Activated naive CD8-positive, alpha-beta T cell treated with anti-CD3 and anti-CD28 coated beads, Interleukin-2, amount 10 ng/mL, durations not matched to agents 7 days and 5 days (primary cell): ENCODE measurements around the gene RBP7. TPM values are rescaled to one million over a fixed set of nuclear protein-coding genes. Genes with fewer than 3 reads are reported as not detected.
"Not testable (repeated sequence)": the region's sequence is repeated elsewhere in the genome, so short reads cannot be mapped to it uniquely, and the experiment has no call there.

ENCODE experiments used
- ATAC-seq: fragments of 150-1000 bp; cut with Tn5 transposase; one replicate; pipeline ENCODE4 v1.10.0; 2021; ENCODE audit warnings: low read depth, moderate library complexity
- POLR2A ChIA-PET: fragments of 350-600 bp; sonication (Branson Sonifier 250); formaldehyde crosslinking; loops from one replicate; lab custom pipeline; 2021; ENCODE audit warnings: antibody characterized with exemption; lab: Charles Lee
- DNase-seq: peaks from one replicate; pipeline ENCODE4 v3.0.0; 2021
- H3K27ac Mint-ChIP-seq: one replicate; pipeline ENCODE4 v1.8.0; 2022; ENCODE audit warnings: mild to moderate bottlenecking, mixed read lengths
- H3K27me3 Mint-ChIP-seq: one replicate; pipeline ENCODE4 v1.8.0; 2022; ENCODE audit warnings: mild to moderate bottlenecking, moderate library complexity, mixed read lengths
- H3K36me3 Mint-ChIP-seq: one replicate; pipeline ENCODE4 v1.8.0; 2021; ENCODE audit warnings: mild to moderate bottlenecking, mixed read lengths
- H3K4me1 Mint-ChIP-seq: one replicate; pipeline ENCODE4 v1.8.0; 2021; ENCODE audit warnings: mixed read lengths
- H3K4me3 Mint-ChIP-seq: one replicate; pipeline ENCODE4 v1.8.0; 2022; ENCODE audit warnings: mild to moderate bottlenecking, moderate library complexity, mixed read lengths
- H3K9me3 Mint-ChIP-seq: one replicate; pipeline ENCODE4 v1.8.0; 2021; ENCODE audit warnings: mixed read lengths
- total RNA-seq, 2 experiments: library from RNA; stranded (reverse); gene quantifications; one replicate each; pipeline ENCODE4 v1.2.3, GENCODE V29; 2021

The RBP7 gene
- under 1 TPM in 1 of 2 experiments, not detected in 1; 0.53 TPM for total RNA-seq

GRCh38 chr1:9996624-9997582 is at the start of gene RBP7:
RBP7 (plus strand) TSS chr1:9997228; CDS start chr1:9997259, 31 bp downstream.
- Mint-ChIP-seq H3K4me3 (peak within 1 kb of the TSS; percentile 76), H3K36me3 (no peaks in the 10 kb centered on the region), H3K4me1 (peaks cover 7% of the 10 kb centered on the region), H3K9me3 (no peaks in the 10 kb centered on the region), H3K27me3 (peaks cover 56% of the 10 kb centered on the region), H3K27ac (no peak within 1 kb of the TSS)
- DNase-seq = peak; percentile 42
- POLR2A ChIA-PET = no interaction called here
- peak; percentile 57 for ATAC-seq

GRCh38 chr1:9957726-9958125 is 39.3 kb upstream of the RBP7 start:
- no peaks in the 10 kb centered on the region for H3K27me3 Mint-ChIP-seq
- no peak overlapping the region for H3K4me3 Mint-ChIP-seq
- H3K9me3 Mint-ChIP-seq = no peaks in the 10 kb centered on the region
- H3K36me3 Mint-ChIP-seq = no peaks in the 10 kb centered on the region
- POLR2A ChIA-PET = no interaction called here
- DNase-seq (no peak), ATAC-seq (no peak)
- H3K27ac Mint-ChIP-seq = no peak overlapping the region
- H3K4me1 Mint-ChIP-seq = no peaks in the 10 kb centered on the region

- Mint-ChIP-seq H3K36me3 (peaks cover 2% of the 10 kb centered on the region), H3K27me3 (no peaks in the 10 kb centered on the region), H3K9me3 (no peaks in the 10 kb centered on the region), H3K4me1 (no peaks in the 10 kb centered on the region), H3K4me3 (no peak overlapping the region), H3K27ac (no peak overlapping the region)
- DNase-seq (no peak), ATAC-seq (no peak)
- POLR2A ChIA-PET = no interaction called here
Observed at GRCh38 chr1:9960011-9960410, 37.0 kb upstream of the RBP7 start.

GRCh38 chr1:9960706-9961562 is 36.1 kb upstream of the RBP7 start:
- peaks cover 2% of the 10 kb centered on the region for H3K36me3 Mint-ChIP-seq
- POLR2A ChIA-PET = interaction anchor here (0.7 kb wide), 1 partner anchor 15 kb away, joined by 3 read pairs; no protein-coding TSS in a partner anchor

GRCh38 chr1:9984253-9984652 is 12.8 kb upstream of the RBP7 start:
- no peak for DNase-seq
- Mint-ChIP-seq H3K36me3 (peaks cover 3% of the 10 kb centered on the region), H3K9me3 (no peaks in the 10 kb centered on the region), H3K27ac (no peak overlapping the region), H3K4me3 (no peak overlapping the region), H3K4me1 (no peaks in the 10 kb centered on the region), H3K27me3 (no peaks in the 10 kb centered on the region)
- ATAC-seq = no peak
- POLR2A ChIA-PET = interaction anchor here (0.6 kb wide), 1 partner anchor 10 kb away, joined by 4 read pairs; no protein-coding TSS in a partner anchor

More at GRCh38 chr1:9960706-9961562, 36.1 kb upstream of the RBP7 start:
- Mint-ChIP-seq H3K4me3 (no peak overlapping the region), H3K27ac (no peak overlapping the region), H3K4me1 (no peaks in the 10 kb centered on the region), H3K27me3 (no peaks in the 10 kb centered on the region), H3K9me3 (no peaks in the 10 kb centered on the region)
- ATAC-seq (no peak), DNase-seq (no peak)

GRCh38 chr1:9985001-9985400 is 12.0 kb upstream of the RBP7 start:
- H3K4me1 Mint-ChIP-seq = no peaks in the 10 kb centered on the region
- no peaks in the 10 kb centered on the region for H3K9me3 Mint-ChIP-seq
- H3K27ac Mint-ChIP-seq = no peak overlapping the region

GRCh38 chr1:9989773-9990172 is 7.3 kb upstream of the RBP7 start:
- Mint-ChIP-seq H3K4me1 (no peaks in the 10 kb centered on the region), H3K4me3 (no peak overlapping the region), H3K27ac (no peak overlapping the region), H3K36me3 (no peaks in the 10 kb centered on the region), H3K9me3 (no peaks in the 10 kb centered on the region), H3K27me3 (peaks cover 10% of the 10 kb centered on the region)
- ATAC-seq = no peak
- POLR2A ChIA-PET = no interaction called here
- DNase-seq = no peak

More at GRCh38 chr1:9985001-9985400, 12.0 kb upstream of the RBP7 start:
- Mint-ChIP-seq H3K36me3 (peaks cover 3% of the 10 kb centered on the region), H3K4me3 (no peak overlapping the region), H3K27me3 (no peaks in the 10 kb centered on the region)
- no peak for DNase-seq
- POLR2A ChIA-PET = no interaction called here
- no peak for ATAC-seq

- POLR2A ChIA-PET = no interaction called here
- no peak for ATAC-seq
- peaks cover 20% of the 10 kb centered on the region for H3K27me3 Mint-ChIP-seq
- no peaks in the 10 kb centered on the region for H3K4me1 Mint-ChIP-seq
- H3K36me3 Mint-ChIP-seq = no peaks in the 10 kb centered on the region
- H3K4me3 Mint-ChIP-seq = no peak overlapping the region
- no peak for DNase-seq
- H3K27ac Mint-ChIP-seq = no peak overlapping the region
- no peaks in the 10 kb centered on the region for H3K9me3 Mint-ChIP-seq
Observed at GRCh38 chr1:9990944-9991343, 6.1 kb upstream of the RBP7 start.

- no peak overlapping the region for H3K27ac Mint-ChIP-seq
- H3K4me1 Mint-ChIP-seq = peaks cover 3% of the 10 kb centered on the region
Observed at GRCh38 chr1:9992910-9993309, 4.1 kb upstream of the RBP7 start.

GRCh38 chr1:9993561-9994075 is 3.4 kb upstream of the RBP7 start:
- no peaks in the 10 kb centered on the region for H3K36me3 Mint-ChIP-seq
- H3K9me3 Mint-ChIP-seq = no peaks in the 10 kb centered on the region
- H3K27ac Mint-ChIP-seq = no peak overlapping the region
- no peak for ATAC-seq
- POLR2A ChIA-PET = no interaction called here
- peaks cover 5% of the 10 kb centered on the region for H3K4me1 Mint-ChIP-seq
- no peak overlapping the region for H3K4me3 Mint-ChIP-seq
- no peak for DNase-seq
- H3K27me3 Mint-ChIP-seq = peaks cover 42% of the 10 kb centered on the region

More at GRCh38 chr1:9992910-9993309, 4.1 kb upstream of the RBP7 start:
- peaks cover 35% of the 10 kb centered on the region for H3K27me3 Mint-ChIP-seq
- POLR2A ChIA-PET = no interaction called here
- no peaks in the 10 kb centered on the region for H3K36me3 Mint-ChIP-seq
- H3K4me3 Mint-ChIP-seq = no peak overlapping the region
- ATAC-seq (no peak), DNase-seq (no peak)
- H3K9me3 Mint-ChIP-seq = no peaks in the 10 kb centered on the region

- POLR2A ChIA-PET = no interaction called here
- Mint-ChIP-seq H3K36me3 (no peaks in the 10 kb centered on the region), H3K4me3 (no peak overlapping the region), H3K27me3 (peaks cover 40% of the 10 kb centered on the region), H3K4me1 (peaks cover 7% of the 10 kb centered on the region), H3K27ac (no peak overlapping the region), H3K9me3 (no peaks in the 10 kb centered on the region)
- DNase-seq (no peak), ATAC-seq (no peak)
Observed at GRCh38 chr1:10001016-10001665, 4.1 kb downstream of the RBP7 start.

- ATAC-seq, H3K4me1 Mint-ChIP-seq, DNase-seq, H3K36me3 Mint-ChIP-seq, H3K9me3 Mint-ChIP-seq, POLR2A ChIA-PET, H3K4me3 Mint-ChIP-seq, H3K27ac Mint-ChIP-seq: not testable (repeated sequence)
- peaks cover 16% of the 10 kb centered on the region for H3K27me3 Mint-ChIP-seq
Observed at GRCh38 chr1:10005248-10005647, 8.2 kb downstream of the RBP7 start.

- Mint-ChIP-seq H3K4me1 (no peaks in the 10 kb centered on the region), H3K27ac (no peak overlapping the region), H3K36me3 (no peaks in the 10 kb centered on the region), H3K4me3 (no peak overlapping the region), H3K27me3 (peaks cover 6% of the 10 kb centered on the region), H3K9me3 (no peaks in the 10 kb centered on the region)
- POLR2A ChIA-PET = no interaction called here
- DNase-seq = no peak
- ATAC-seq = no peak
Observed at GRCh38 chr1:10007169-10007568, 10.1 kb downstream of the RBP7 start.
